ENCODE measurements around the gene GGT1. TPM values are rescaled to one million over a fixed set of nuclear protein-coding genes. Genes with fewer than 3 reads are reported as not detected.

The GGT1 gene
- total and polyA plus RNA-seq, 2 experiments from 2014 or later, result 6.6 to 7.4 TPM

GRCh38 chr22:24554313-24555164, 48.5 kb upstream of the GGT1 start, which contains the start of gene GUCD1:
GUCD1 (minus strand) TSS chr22:24555138; CDS start chr22:24554991, 147 bp downstream.
- H3K27me3 ChIP-seq (ENCODE audit: insufficient read depth), result no peaks in the 10 kb centered on the region
- peak within 1 kb of the TSS; percentile 99 for H3K27ac ChIP-seq (ENCODE audit: low read depth)
- peaks cover 25% of the 10 kb centered on the region for H3K4me1 Mint-ChIP-seq
- H3K4me2 ChIP-seq, result peak within 1 kb of the TSS; percentile 100
- peaks cover 37% of the 10 kb centered on the region for H3K36me3 Mint-ChIP-seq (ENCODE audit: low read depth)
- peaks cover 45% of the 10 kb centered on the region for H4K20me1 ChIP-seq (replicated peaks; ENCODE audit: insufficient read depth)
- H3K27ac Mint-ChIP-seq, result peak within 1 kb of the TSS; percentile 98
- peaks cover 6% of the 10 kb centered on the region for H3K27me3 Mint-ChIP-seq (ENCODE audit: insufficient read depth, low read depth, poor library complexity)
- peak within 1 kb of the TSS; percentile 98 for H3K4me3 Mint-ChIP-seq
- peak; percentile 39 for DNase-seq (ENCODE audit: low spot score)
- peaks cover 2% of the 10 kb centered on the region; the same call in 1 of the 3 replicates for H3K9me3 Mint-ChIP-seq
- H3F3A ChIP-seq (replicated peaks; ENCODE audit: low read depth), result peaks cover 5% of the 10 kb centered on the region; the same call in 1 of the 2 replicates
- peaks cover 18% of the 10 kb centered on the region for H3K4me1 ChIP-seq (ENCODE audit: insufficient read depth)
- H3K36me3 ChIP-seq (ENCODE audit: insufficient read depth), result peaks cover 20% of the 10 kb centered on the region
- no peaks in the 10 kb centered on the region for H3K9me2 ChIP-seq (ENCODE audit: insufficient read depth)
- H2AFZ ChIP-seq, result peak within 1 kb of the TSS; percentile 99
- H3K4me3 ChIP-seq, result peak within 1 kb of the TSS; percentile 99
- H3K79me2 ChIP-seq (replicated peaks; ENCODE audit: insufficient read depth), result peaks cover 82% of the 10 kb centered on the region
- TF ChIP-seq POLR2AphosphoS5 (IDR thresholded peaks at IDR 0.05; ENCODE audit: low read depth) (peak; percentile 48; the same call in 1 of the 2 replicates), EZH2phosphoT487 (IDR thresholded peaks at IDR 0.05; ENCODE audit: unreplicated experiment) (no peak)
- ATAC-seq, result peak; percentile 39

GRCh38 chr22:24555165-24556039, 47.6 kb upstream of the GGT1 start, which contains the start of gene SNRPD3:
SNRPD3 (plus strand) TSS chr22:24555999; CDS start chr22:24557675, 1,676 bp downstream.
- Mint-ChIP-seq H3K4me3 (peak within 1 kb of the TSS; percentile 98), H3K4me1 (peaks cover 25% of the 10 kb centered on the region), H3K27me3 (ENCODE audit: insufficient read depth, low read depth, poor library complexity) (peaks cover 6% of the 10 kb centered on the region), H3K9me3 (peaks cover 2% of the 10 kb centered on the region; the same call in 1 of the 3 replicates), H3K27ac (peak within 1 kb of the TSS; percentile 98), H3K36me3 (ENCODE audit: low read depth) (peaks cover 41% of the 10 kb centered on the region)
- Histone ChIP-seq H3K4me3 (peak within 1 kb of the TSS; percentile 99), H3K4me1 (ENCODE audit: insufficient read depth) (peaks cover 18% of the 10 kb centered on the region), H3K9me2 (ENCODE audit: insufficient read depth) (no peaks in the 10 kb centered on the region), H3K27me3 (ENCODE audit: insufficient read depth) (no peaks in the 10 kb centered on the region), H4K20me1 (replicated peaks; ENCODE audit: insufficient read depth) (peaks cover 47% of the 10 kb centered on the region), H2AFZ (peak within 1 kb of the TSS; percentile 99), H3K79me2 (replicated peaks; ENCODE audit: insufficient read depth) (peaks cover 87% of the 10 kb centered on the region), H3F3A (replicated peaks; ENCODE audit: low read depth) (peaks cover 5% of the 10 kb centered on the region; the same call in 1 of the 2 replicates), H3K36me3 (ENCODE audit: insufficient read depth) (peaks cover 22% of the 10 kb centered on the region), H3K4me2 (peak within 1 kb of the TSS; percentile 100), H3K27ac (ENCODE audit: low read depth) (peak within 1 kb of the TSS; percentile 99)
- ATAC-seq, result peak; percentile 83
- peak; percentile 99 for DNase-seq (ENCODE audit: low spot score)
- no peak for TF ChIP-seq EZH2 (IDR thresholded peaks at IDR 0.05; ENCODE audit: low read depth, unreplicated experiment)
- peak; percentile 51 for TF ChIP-seq ETS1 (IDR thresholded peaks at IDR 0.05)
- no peak for TF ChIP-seq ZNF462 (CRISPR knock-in tag; IDR thresholded peaks at IDR 0.05)
- no peak for TF ChIP-seq REST (IDR thresholded peaks at IDR 0.05; ENCODE audit: unreplicated experiment)
- TF ChIP-seq JUNB (IDR thresholded peaks at IDR 0.05; ENCODE audit: unreplicated experiment), result no peak
